ACHN (cell line): ENCODE data around the gene YIF1A.
"Not testable (repeated sequence)": the region's sequence is repeated elsewhere in the genome, so short reads cannot be mapped to it uniquely, and the experiment has no call there.

Experiments used
- DNase-seq: peaks from one replicate; pipeline ENCODE4 v3.0.0-alpha.2; 2015
- in situ Hi-C: cut with HindIII; loops from 2 replicates; pipeline ENCODE4 v1.10.0; 2017; ENCODE audit warnings: low sequenced_read_pairs, low pct_ligation_motif_present, low pct_unique_long_range_greater_than_20kb

The YIF1A gene

GRCh38 chr11:66327171-66328030 lies 38.5 kb upstream of the YIF1A start:
- peak; percentile 46 for DNase-seq
- in situ Hi-C loops = no loop called here

- in situ Hi-C loops = no loop called here
- no peak for DNase-seq
Measured at GRCh38 chr11:66326261-66327111, 37.5 kb upstream of the YIF1A start.

- DNase-seq = no peak
- in situ Hi-C loops = no loop called here
Measured at GRCh38 chr11:66325263-66325671, 36.3 kb upstream of the YIF1A start.

DNA sequence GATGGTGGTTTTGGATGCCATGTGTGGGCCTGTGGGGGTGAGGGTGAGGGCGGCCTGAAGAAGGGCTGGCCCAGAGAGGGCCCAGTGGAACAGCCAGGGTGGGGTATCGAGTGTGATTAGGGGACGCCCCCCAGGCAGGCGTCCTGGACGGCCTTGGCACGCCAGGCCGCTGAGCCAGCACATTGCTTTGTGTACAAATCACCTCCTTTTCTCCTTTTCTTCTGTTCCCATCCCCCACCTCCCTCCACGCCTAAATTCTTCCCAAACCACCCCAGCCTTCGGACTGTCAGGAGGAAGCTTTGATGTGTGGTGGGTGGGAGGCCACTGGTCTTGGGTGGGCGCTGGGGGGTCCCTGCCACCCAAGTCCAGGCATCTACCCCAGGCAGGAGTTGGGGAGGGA lies 35.7 kb upstream of the YIF1A start:
- in situ Hi-C loops = no loop called here
- DNase-seq = no peak

DNA sequence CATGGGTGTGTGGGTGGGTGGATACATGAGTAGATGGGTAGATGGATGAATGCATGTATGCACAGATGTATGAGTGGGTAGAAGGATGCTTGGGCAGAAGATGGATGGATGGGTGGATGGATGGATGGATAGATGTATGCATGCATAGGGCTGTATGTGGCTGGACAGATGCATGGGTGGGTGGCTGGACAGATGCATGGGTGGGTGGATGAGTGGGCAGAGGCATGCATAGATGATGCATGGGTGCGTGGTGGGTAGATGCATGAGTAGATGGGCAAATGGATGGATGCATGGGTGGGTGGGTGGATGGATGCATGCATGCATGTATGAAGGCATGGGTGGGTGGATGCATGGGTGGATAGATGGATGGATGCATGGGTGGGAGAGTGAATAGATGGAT lies 34.7 kb upstream of the YIF1A start:
- no peak for DNase-seq
- in situ Hi-C loops = no loop called here

- in situ Hi-C loops = no loop called here
- no peak for DNase-seq
Measured at GRCh38 chr11:66322732-66323427, 33.9 kb upstream of the YIF1A start.

GRCh38 chr11:66321606-66322005 lies 32.7 kb upstream of the YIF1A start:
- no peak for DNase-seq
- in situ Hi-C loops = no loop called here

DNA sequence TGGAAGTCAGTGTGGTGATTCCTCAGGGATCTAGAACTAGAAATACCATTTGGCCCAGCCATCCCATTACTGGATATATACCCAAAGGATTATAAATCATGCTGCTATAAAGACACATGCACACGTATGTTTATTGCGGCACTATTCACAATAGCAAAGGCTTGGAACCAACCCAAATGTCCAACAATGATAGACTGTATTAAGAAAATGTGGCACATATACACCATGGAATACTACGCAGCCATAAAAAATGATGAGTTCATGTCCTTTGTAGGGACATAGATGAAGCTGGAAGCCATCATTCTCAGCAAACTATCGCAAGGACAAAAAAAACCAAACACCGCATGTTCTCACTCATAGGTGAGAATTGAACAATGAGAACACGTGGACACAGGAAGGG lies 31.8 kb upstream of the YIF1A start:
- in situ Hi-C loops, DNase-seq: not testable (repeated sequence)

- in situ Hi-C loops, DNase-seq: not testable (repeated sequence)
Measured at GRCh38 chr11:66320289-66320688, 31.3 kb upstream of the YIF1A start.

GRCh38 chr11:66318600-66318970 lies 29.6 kb upstream of the YIF1A start:
- in situ Hi-C loops = no loop called here
- no peak for DNase-seq

DNA sequence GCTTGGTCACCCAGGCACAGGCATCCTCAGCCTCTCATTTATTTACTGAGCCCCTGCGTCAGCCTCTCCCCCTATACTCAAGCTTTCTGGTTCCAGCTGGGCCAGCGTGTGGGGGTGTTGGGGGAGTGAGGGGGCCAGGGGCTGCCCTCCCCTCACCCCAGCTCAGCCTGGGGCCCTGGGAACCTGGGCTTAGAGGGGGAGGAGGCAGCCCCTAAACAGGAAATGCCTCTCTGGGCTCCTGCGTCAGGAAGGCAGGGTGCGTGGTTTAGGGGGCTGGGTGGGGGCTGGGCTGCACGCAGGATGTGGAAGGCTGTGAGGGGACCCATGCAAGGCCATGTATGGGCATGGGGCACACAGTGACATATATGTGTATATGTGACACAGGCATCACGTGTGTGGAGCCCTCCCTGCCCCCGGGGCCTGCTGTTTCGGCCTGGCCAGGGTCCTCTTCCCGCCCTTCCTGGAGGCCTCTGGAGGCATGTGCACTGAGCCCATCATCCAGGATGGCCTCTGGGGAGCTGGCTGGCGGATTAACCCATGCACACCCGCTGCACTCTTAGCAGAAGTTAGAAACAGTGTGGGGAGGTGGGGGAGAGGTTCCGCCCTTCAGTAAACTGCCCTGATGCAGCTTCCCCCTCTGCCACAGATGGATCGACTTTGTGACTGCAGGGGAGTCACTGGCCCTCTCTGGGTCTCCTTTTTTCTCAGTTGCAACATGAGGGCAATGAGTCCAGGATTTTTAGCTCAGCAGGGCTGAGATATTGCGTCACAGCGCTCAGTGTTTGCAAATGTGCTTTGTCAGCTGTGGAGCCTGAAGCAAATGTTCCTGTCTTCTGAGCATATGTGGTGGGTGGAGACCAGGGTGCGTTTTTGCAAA lies 29.0 kb upstream of the YIF1A start:
- no peak for DNase-seq
- in situ Hi-C loops = no loop called here

- DNase-seq = no peak
- in situ Hi-C loops = no loop called here
Measured at GRCh38 chr11:66317322-66317722, 28.4 kb upstream of the YIF1A start.

DNA sequence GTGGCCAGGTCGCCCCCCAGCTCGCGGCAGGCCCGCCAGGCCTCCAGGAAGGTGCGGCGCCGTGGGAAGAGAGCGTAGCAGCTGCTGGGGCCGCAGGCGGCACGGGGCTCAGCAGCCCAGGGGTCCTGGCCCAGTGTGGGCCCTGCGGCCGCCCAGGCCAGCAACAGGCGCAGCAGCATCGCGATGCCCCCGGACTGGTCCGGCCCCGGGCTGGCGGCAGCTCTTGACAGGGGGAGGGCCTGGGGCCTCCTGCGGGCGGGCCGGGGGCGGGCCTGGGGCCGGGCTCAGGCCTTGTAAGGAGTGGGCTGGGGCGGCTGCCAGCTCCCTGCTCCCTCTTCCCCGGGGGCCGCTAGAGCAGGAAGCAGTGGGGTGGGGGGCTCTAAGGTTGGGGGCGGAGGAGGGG lies 27.9 kb upstream of the YIF1A start, which contains the start of gene CD248:
Gene CD248 (minus strand): TSS at position 196 of the 403 bp plus-strand sequence. CDS start 17 bp downstream, at position 179.
- no peak for DNase-seq
- in situ Hi-C loops = no loop called here

DNA sequence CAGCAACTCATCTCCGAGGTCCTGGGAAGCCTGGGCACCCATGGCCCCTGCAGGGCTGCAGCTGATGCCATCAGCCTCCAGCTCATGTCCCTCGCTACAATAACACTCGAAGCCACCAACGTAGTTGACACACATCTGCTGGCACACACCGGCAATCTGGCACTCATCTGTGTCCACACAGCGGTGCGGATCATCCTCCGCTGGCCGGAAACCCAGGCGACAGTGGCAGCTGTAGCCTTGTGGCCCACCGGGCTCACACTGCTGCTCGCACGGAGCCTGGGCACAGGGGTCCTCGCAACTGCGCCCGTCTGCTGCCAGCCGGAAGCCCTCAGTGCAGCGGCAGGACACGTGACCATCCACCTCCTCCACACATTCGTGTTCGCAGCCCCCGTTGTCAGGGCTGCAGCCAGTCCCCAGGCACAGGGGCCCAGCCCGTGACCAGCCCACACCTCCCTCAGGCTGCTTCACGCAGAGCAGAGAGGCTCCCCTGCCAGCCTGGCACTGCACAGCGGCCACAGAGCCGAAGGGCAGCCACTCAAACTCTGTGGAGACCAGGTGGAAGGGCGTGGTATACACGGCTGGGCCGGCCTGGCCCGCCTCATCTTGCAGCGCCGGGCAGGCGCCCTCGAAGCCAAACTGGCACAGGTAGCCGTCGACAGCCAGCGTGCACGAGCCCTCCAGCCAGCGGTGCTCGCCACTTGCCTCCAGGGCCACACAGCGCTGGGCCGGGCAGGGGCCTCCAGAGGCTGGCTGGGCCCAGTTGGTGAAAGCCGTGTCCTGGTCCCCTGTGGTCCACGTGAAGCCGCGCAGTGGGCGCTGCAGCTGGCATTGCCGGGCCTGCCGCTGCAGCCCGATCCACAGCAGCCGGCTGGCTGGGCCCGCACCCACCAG lies 27.2 kb upstream of the YIF1A start:
- in situ Hi-C loops = no loop called here
- no peak for DNase-seq

- in situ Hi-C loops = no loop called here
- DNase-seq = no peak
Measured at GRCh38 chr11:66315498-66315885, 26.5 kb upstream of the YIF1A start.

DNA sequence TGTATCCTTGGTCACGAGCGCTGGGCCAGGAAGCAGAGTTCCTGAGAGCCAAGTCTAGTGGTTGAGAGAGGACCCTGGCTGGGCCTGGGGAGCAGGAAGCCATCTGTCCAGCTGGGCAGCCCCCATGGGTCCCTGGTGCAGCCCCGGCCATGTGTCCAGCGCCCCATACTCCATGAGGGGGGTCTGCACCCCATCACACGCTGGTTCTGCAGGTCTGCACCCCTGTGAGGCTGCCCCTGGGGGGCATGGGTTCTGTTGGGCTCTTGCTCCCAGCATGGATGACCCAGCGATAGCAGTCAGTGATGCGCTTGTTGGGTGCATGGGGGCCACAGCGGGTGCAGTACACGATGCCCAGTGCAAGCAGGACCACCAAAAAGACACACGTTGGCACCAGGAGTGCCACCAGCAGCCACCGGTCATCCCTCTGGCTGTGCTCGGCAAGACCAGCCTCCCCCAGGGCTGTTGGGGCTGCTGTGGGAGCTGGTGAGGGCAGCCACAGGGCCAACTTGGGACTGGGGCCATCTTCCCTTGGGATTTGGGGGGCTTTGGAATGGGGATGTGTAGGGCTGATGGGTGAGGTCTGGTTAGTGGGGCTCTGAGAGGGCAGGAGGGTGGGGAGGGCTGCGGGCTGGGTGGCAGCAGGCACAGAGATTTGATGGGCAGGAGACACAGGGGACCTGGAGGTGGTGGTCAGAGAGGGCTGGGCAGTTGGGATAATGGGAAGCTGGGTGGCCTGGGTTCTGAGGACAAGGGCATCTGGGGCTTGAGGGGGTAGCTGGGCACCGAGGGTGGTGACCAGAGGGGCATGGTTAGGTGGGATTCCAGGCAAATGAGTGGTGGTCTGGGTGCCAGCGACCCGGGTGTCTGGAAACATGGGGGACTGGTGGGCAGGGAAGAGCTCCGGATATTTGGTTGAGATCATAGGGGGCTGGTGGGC lies 25.9 kb upstream of the YIF1A start:
- no peak for DNase-seq
- in situ Hi-C loops = no loop called here
